ENCODE results near the gene COX4I1. TPM values are rescaled to one million over a fixed set of nuclear protein-coding genes. Genes with fewer than 3 reads are reported as not detected.

Gene COX4I1
- total RNA-seq, 4 donors from 2014 or later = 635 to 1,115 (median 865) TPM

DNA sequence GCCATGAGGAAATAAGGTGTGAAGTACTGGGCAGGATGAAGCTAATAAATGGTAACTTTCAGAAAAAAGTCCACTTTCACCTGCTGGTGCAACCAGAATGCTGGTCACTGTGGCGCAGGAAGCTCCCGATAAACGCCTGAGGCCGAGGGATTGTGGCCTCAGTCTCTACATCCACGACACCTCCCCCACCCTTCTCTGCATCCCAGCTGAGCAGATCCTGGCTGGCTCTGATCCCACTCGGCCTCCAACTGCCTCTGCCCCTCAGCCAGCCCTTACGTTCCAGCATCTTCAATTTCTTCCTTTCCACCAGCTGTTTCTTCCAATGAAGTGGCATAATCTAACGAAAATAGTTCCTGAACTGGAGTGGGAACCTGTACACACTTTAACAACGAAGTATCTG lies 49.5 kb downstream of the COX4I1 start:
- TF ChIP-seq, protein P1, sequence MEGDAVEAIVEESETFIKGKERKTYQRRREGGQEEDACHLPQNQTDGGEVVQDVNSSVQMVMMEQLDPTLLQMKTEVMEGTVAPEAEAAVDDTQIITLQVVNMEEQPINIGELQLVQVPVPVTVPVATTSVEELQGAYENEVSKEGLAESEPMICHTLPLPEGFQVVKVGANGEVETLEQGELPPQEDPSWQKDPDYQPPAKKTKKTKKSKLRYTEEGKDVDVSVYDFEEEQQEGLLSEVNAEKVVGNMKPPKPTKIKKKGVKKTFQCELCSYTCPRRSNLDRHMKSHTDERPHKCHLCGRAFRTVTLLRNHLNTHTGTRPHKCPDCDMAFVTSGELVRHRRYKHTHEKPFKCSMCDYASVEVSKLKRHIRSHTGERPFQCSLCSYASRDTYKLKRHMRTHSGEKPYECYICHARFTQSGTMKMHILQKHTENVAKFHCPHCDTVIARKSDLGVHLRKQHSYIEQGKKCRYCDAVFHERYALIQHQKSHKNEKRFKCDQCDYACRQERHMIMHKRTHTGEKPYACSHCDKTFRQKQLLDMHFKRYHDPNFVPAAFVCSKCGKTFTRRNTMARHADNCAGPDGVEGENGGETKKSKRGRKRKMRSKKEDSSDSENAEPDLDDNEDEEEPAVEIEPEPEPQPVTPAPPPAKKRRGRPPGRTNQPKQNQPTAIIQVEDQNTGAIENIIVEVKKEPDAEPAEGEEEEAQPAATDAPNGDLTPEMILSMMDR (IDR thresholded peaks at IDR 0.05) = no peak
- TF ChIP-seq EP300 (IDR thresholded peaks at IDR 0.05; ENCODE audit: low read depth) = no peak
- TF ChIP-seq POLR2A (IDR thresholded peaks at IDR 0.05) = no peak
- TF ChIP-seq POLR2AphosphoS5 (IDR thresholded peaks at IDR 0.05) = no peak
- no peak overlapping the region for H3K4me3 ChIP-seq
- in situ Hi-C loops (cut with MboI; ENCODE audit: low pct_ligation_motif_present in 1 of 4, low pct_unique_long_range_greater_than_20kb in 1 of 4, low sequenced_read_pairs in 3 of 4) (no loop called here), intact Hi-C loops (cut with DNase I; ENCODE audit: low total_unique reads) (no loop called here)
- H3K36me3 ChIP-seq = no peaks in the 10 kb centered on the region
- no peak for DNase-seq
- no peaks in the 10 kb centered on the region for H3K27me3 ChIP-seq
- H3K9me3 ChIP-seq = no peaks in the 10 kb centered on the region
- WGBS, 2 donors (ENCODE audit: low coverage in 1 of 2) = 0 to 60% methylated on average over 1 to 9 of the region's 9 CpGs
- H3K4me1 ChIP-seq = peaks cover 4 to 15% (median 12%) of the 10 kb centered on the region in 4 donors
- no peak overlapping the region for H3K27ac ChIP-seq

DNA sequence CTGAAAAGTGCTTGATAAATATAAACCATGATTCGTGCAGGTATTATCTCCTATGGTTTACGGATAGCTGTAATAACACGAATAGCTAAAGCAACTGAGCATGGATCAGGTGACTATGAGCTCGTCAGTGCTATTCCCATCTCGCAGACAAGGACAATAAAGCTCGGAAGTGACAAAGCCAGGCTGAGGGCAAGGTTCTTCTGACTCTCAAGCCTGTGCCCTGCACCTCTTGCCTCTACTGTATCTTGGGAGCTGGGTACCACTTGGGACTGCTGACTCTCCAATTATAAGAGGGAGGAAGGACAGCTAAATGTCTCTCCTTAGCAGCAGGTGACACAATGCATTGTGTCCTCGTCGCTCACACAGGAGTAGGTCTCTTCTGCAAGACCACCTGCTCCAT lies 49.9 kb downstream of the COX4I1 start:
- WGBS, 2 donors (ENCODE audit: low coverage in 1 of 2) = 73 to 81% methylated on average over 8 of the region's 8 CpGs
- Histone ChIP-seq H3K27me3 (no peaks in the 10 kb centered on the region), H3K9me3 (no peaks in the 10 kb centered on the region), H3K27ac (no peak overlapping the region), H3K36me3 (no peaks in the 10 kb centered on the region), H3K4me1 (peaks cover 4 to 14% (median 12%) of the 10 kb centered on the region in 4 donors), H3K4me3 (no peak overlapping the region)
- TF ChIP-seq POLR2AphosphoS5 (IDR thresholded peaks at IDR 0.05) = no peak
- TF ChIP-seq POLR2A (IDR thresholded peaks at IDR 0.05) = no peak
- TF ChIP-seq EP300 (IDR thresholded peaks at IDR 0.05; ENCODE audit: low read depth) = no peak
- TF ChIP-seq, protein P1 (IDR thresholded peaks at IDR 0.05) = no peak
- intact Hi-C loops (cut with DNase I; ENCODE audit: low total_unique reads) (no loop called here), in situ Hi-C loops (cut with MboI; ENCODE audit: low pct_ligation_motif_present in 1 of 4, low pct_unique_long_range_greater_than_20kb in 1 of 4, low sequenced_read_pairs in 3 of 4) (no loop called here)
- DNase-seq = no peak

DNA sequence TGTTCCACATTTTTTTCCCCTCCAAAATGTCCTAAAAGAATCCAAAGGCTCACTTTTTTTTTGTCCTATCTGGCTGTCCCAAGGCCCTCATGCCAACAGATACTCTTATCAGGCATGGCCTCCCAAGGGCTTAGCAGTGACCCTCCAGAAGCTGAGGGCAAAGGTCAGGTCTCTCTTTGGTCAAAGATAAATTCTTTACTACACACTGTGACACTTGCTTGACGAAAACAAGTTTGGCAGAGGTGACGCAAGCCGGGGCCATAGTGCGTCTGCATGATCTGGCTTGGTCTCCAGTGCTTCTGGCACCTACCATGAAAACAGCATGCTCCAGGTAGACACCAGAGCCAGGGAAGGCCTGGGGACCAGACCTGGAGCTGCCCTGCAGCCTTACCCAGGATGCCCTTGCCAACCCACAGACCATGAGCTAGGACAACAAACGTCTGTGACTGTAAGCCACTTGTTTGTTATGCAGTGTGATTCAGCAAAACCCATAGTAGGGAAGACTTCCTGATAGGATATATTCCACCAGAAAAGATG lies 50.9 kb downstream of the COX4I1 start:
- WGBS, 2 donors (ENCODE audit: low coverage in 1 of 2) = 60 to 84% methylated on average over 1 to 5 of the region's 5 CpGs
- Histone ChIP-seq H3K4me1 (peaks cover 0 to 7% (median 4%) of the 10 kb centered on the region in 4 donors), H3K9me3 (no peaks in the 10 kb centered on the region), H3K27me3 (no peaks in the 10 kb centered on the region), H3K27ac (no peak overlapping the region), H3K36me3 (no peaks in the 10 kb centered on the region), H3K4me3 (no peak overlapping the region)
- intact Hi-C loops (cut with DNase I; ENCODE audit: low total_unique reads) = no loop called here
- in situ Hi-C loops (cut with MboI; ENCODE audit: low pct_ligation_motif_present in 1 of 4, low pct_unique_long_range_greater_than_20kb in 1 of 4, low sequenced_read_pairs in 3 of 4) = no loop called here
- no peak for TF ChIP-seq POLR2AphosphoS5 (IDR thresholded peaks at IDR 0.05)
- TF ChIP-seq EP300 (IDR thresholded peaks at IDR 0.05; ENCODE audit: low read depth) = no peak
- TF ChIP-seq, protein P1 (IDR thresholded peaks at IDR 0.05) = no peak
- TF ChIP-seq POLR2A (IDR thresholded peaks at IDR 0.05) = no peak
- no peak for DNase-seq

DNA sequence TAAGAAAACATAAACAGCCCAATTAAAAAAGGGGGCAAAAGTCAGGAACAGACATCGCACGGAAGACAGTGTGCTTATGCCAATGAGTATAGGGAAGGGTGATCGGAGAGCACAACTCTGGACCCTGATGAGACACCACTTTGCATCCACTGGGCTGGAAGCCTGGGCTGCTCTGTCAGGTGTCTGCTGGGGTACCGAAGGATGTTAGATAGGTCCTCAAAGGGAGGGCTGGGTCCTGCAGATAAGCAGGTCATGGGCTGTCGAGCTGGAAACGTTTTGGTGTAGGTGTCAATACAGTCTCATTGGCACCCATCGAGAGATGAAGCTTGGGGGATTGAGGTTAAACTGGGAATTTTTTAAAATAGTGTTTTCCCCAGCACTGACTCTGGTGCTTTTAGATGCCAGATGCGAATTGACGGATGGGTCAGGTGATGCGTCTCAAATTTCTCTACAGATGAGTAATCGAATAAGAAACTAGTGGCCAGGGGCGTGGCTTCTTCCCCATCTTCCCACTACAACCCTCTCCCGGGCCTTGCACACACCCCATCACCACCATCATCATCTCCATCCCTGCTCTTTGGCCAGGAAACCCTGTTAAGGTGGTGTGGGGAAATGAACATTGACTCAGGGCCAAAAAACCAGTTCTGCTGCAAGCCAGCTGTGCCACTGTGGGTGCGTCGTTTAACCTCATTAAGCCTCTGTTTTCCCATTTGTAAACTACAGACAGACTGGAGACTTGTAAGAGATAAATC lies 51.7 kb downstream of the COX4I1 start:
- Histone ChIP-seq H3K27ac (no peak overlapping the region), H3K27me3 (no peaks in the 10 kb centered on the region), H3K4me3 (no peak overlapping the region), H3K36me3 (no peaks in the 10 kb centered on the region), H3K4me1 (peaks cover 0 to 7% (median 4%) of the 10 kb centered on the region in 4 donors), H3K9me3 (no peaks in the 10 kb centered on the region)
- intact Hi-C loops (cut with DNase I; ENCODE audit: low total_unique reads) = no loop called here
- in situ Hi-C loops (cut with MboI; ENCODE audit: low pct_ligation_motif_present in 1 of 4, low pct_unique_long_range_greater_than_20kb in 1 of 4, low sequenced_read_pairs in 3 of 4) = no loop called here
- TF ChIP-seq POLR2A (IDR thresholded peaks at IDR 0.05) (no peak), POLR2AphosphoS5 (IDR thresholded peaks at IDR 0.05) (no peak), EP300 (IDR thresholded peaks at IDR 0.05; ENCODE audit: low read depth) (no peak)
- TF ChIP-seq, protein P1 (IDR thresholded peaks at IDR 0.05) = no peak
- 73 to 75% methylated on average over 8 to 15 of the region's 15 CpGs for WGBS, 2 donors (ENCODE audit: low coverage in 1 of 2)
- DNase-seq = no peak
